Brain microvascular endothelial cell (primary cell): Measurements from ENCODE around the gene MFAP4.

Experiments used
- DNase-seq: peaks from one replicate; pipeline ENCODE4 v3.0.0-alpha.2; 2020
- H3K27ac ChIP-seq: fragments of 250-450 bp; sonication (Bioruptor Pico); 2 replicates; pipeline ENCODE4 v1.5.1; 2020; ENCODE audit warnings: mild to moderate bottlenecking, moderate library complexity
- H3K27me3 ChIP-seq: fragments of 250-450 bp; sonication (Bioruptor Pico); replicated peaks from 2 replicates; pipeline ENCODE4 v1.5.1; 2020; ENCODE audit warnings: mild to moderate bottlenecking
- H3K36me3 ChIP-seq: fragments of 250-450 bp; sonication (Bioruptor Pico); replicated peaks from 2 replicates; pipeline ENCODE4 v1.5.1; 2020; ENCODE audit warnings: mild to moderate bottlenecking
- H3K4me3 ChIP-seq: 2 replicates; pipeline ENCODE4 v1.5.1; 2011; ENCODE audit warnings: low read depth, mild to moderate bottlenecking, control low read depth, low read length, moderate library complexity
- CTCF ChIP-seq: IDR thresholded peaks from 2 replicates; pipeline ENCODE4 v1.5.1; 2011; ENCODE audit warnings: low read depth, mild to moderate bottlenecking, moderate library complexity, low read length, control low read depth, inconsistent platforms; ENCODE audit errors: missing control alignments
- in situ Hi-C: cut with HindIII; loops from 2 replicates; pipeline ENCODE4 v1.10.0; 2017; ENCODE audit warnings: low sequenced_read_pairs, low pct_ligation_motif_present

Gene MFAP4

GRCh38 chr17:19386974-19387920 lies at the start of gene MFAP4:
Gene MFAP4 (minus strand): TSS chr17:19387190. CDS start chr17:19387155, 35 bp downstream.
- peak within 1 kb of the TSS; percentile 38 for H3K4me3 ChIP-seq

GRCh38 chr17:19433727-19434340 lies 46.8 kb upstream of the MFAP4 start:
- Histone ChIP-seq H3K27ac (no peak overlapping the region), H3K27me3 (no peaks in the 10 kb centered on the region), H3K4me3 (no peak overlapping the region), H3K36me3 (no peaks in the 10 kb centered on the region)
- in situ Hi-C loops, result no loop called here
- no peak for DNase-seq
- TF ChIP-seq CTCF, result no peak

More at GRCh38 chr17:19386974-19387920, at the start of gene MFAP4:
- H3K27me3 ChIP-seq, result no peaks in the 10 kb centered on the region
- in situ Hi-C loops, result no loop called here
- H3K27ac ChIP-seq, result peak within 1 kb of the TSS; percentile 33
- TF ChIP-seq CTCF, result no peak
- H3K36me3 ChIP-seq, result peaks cover 25% of the 10 kb centered on the region
- DNase-seq, result peak; percentile 56

GRCh38 chr17:19433255-19433654 lies 46.3 kb upstream of the MFAP4 start:
- no peak for TF ChIP-seq CTCF
- in situ Hi-C loops, result no loop called here
- Histone ChIP-seq H3K36me3 (no peaks in the 10 kb centered on the region), H3K4me3 (no peak overlapping the region), H3K27me3 (no peaks in the 10 kb centered on the region), H3K27ac (no peak overlapping the region)
- no peak for DNase-seq

- no peak for DNase-seq
- in situ Hi-C loops, result no loop called here
- Histone ChIP-seq H3K27me3 (no peaks in the 10 kb centered on the region), H3K27ac (no peak overlapping the region), H3K36me3 (no peaks in the 10 kb centered on the region), H3K4me3 (no peak overlapping the region)
- TF ChIP-seq CTCF, result no peak
Observed at GRCh38 chr17:19431691-19432090, 44.7 kb upstream of the MFAP4 start.

GRCh38 chr17:19426631-19427030 lies 39.6 kb upstream of the MFAP4 start:
- H3K27me3 ChIP-seq, result no peaks in the 10 kb centered on the region
- no peak overlapping the region for H3K27ac ChIP-seq
- DNase-seq, result no peak
- TF ChIP-seq CTCF, result no peak
- in situ Hi-C loops, result no loop called here
- no peaks in the 10 kb centered on the region for H3K36me3 ChIP-seq
- H3K4me3 ChIP-seq, result no peak overlapping the region
